DMS53 treated with DMSO at 0.1 percent for 48 hours (cell line): Measurements from ENCODE around the gene AGBL4.

Source experiments
- DNase-seq: peaks from one replicate; lab custom pipeline; 2025; ENCODE audit not compliant: unreplicated experiment; lab: John Stamatoyannopoulos, UW

The AGBL4 gene

GRCh38 chr1:48673332-48674105 is 1350.2 kb downstream of the AGBL4 start:
- peak; percentile 13 for DNase-seq

GRCh38 chr1:48671578-48671977 is 1352.2 kb downstream of the AGBL4 start:
- DNase-seq = no peak

- DNase-seq = no peak
Observed at GRCh38 chr1:48670234-48671020, 1353.3 kb downstream of the AGBL4 start.

GRCh38 chr1:48668339-48668738 is 1355.4 kb downstream of the AGBL4 start:
- DNase-seq = no peak

- no peak for DNase-seq
Observed at GRCh38 chr1:48667782-48668181, 1356.0 kb downstream of the AGBL4 start.

GRCh38 chr1:48665708-48666407 is 1357.9 kb downstream of the AGBL4 start:
- DNase-seq = no peak

GRCh38 chr1:48661726-48662463 is 1361.9 kb downstream of the AGBL4 start:
- no peak for DNase-seq

- DNase-seq = no peak
Observed at GRCh38 chr1:48659801-48660200, 1364.0 kb downstream of the AGBL4 start.

GRCh38 chr1:48657413-48657812 is 1366.3 kb downstream of the AGBL4 start:
- no peak for DNase-seq

GRCh38 chr1:48654606-48655210 is 1369.0 kb downstream of the AGBL4 start:
- DNase-seq = no peak

- no peak for DNase-seq
Observed at GRCh38 chr1:48652334-48652733, 1371.4 kb downstream of the AGBL4 start.

- DNase-seq = no peak
Observed at GRCh38 chr1:48649880-48650279, 1373.9 kb downstream of the AGBL4 start.

GRCh38 chr1:48645883-48646282 is 1377.9 kb downstream of the AGBL4 start:
- DNase-seq = no peak

- DNase-seq = no peak
Observed at GRCh38 chr1:48644905-48645605, 1378.7 kb downstream of the AGBL4 start.

GRCh38 chr1:48644190-48644900 is 1379.4 kb downstream of the AGBL4 start:
- DNase-seq = no peak

- no peak for DNase-seq
Observed at GRCh38 chr1:48643193-48643592, 1380.6 kb downstream of the AGBL4 start.

- DNase-seq = no peak
Observed at GRCh38 chr1:48640836-48641492, 1382.8 kb downstream of the AGBL4 start.

- DNase-seq = no peak
Observed at GRCh38 chr1:48629867-48630266, 1393.9 kb downstream of the AGBL4 start.

GRCh38 chr1:48627486-48627885 is 1396.3 kb downstream of the AGBL4 start:
- no peak for DNase-seq
